H1 (cell line): ENCODE data around the gene NCOA1. TPM values are rescaled to one million over a fixed set of nuclear protein-coding genes. Genes with fewer than 3 reads are reported as not detected.

Experiments
- CTCF ChIA-PET: fragments of 300-600 bp; sonication (Branson Sonifier 250); formaldehyde crosslinking; loops from one replicate; lab custom pipeline; 2021; ENCODE audit not compliant: partially characterized antibody; lab: Charles Lee
- POLR2A ChIA-PET: fragments of 300-600 bp; sonication (Branson Sonifier 250); formaldehyde crosslinking; loops from one replicate; lab custom pipeline; 2021; ENCODE audit warnings: inconsistent platforms; ENCODE audit not compliant: partially characterized antibody; lab: Charles Lee
- DNase-seq, 2 experiments: peaks; one replicate each; pipeline versions ENCODE4 v3.0.0 to v3.0.0-alpha.2; 2010 to 2022; ENCODE audit warnings: low spot score in 2 of 2, low read depth in 1 of 2, mixed read lengths in 1 of 2
- FAIRE-seq: peaks from 2 replicates; lab custom pipeline; 2011; peaks lifted over from hg19 to GRCh38; lab: Jason Lieb, UNC
- H2AFZ ChIP-seq: 2 replicates; pipeline ENCODE4 v1.8.1; 2012; ENCODE audit warnings: low read length, inconsistent platforms
- H2AK5ac ChIP-seq: 2 replicates; pipeline ENCODE4 v1.6.1; 2013; ENCODE audit warnings: low read depth, low read length
- H2BK120ac ChIP-seq: replicated peaks from 2 replicates; pipeline ENCODE3; 2013; ENCODE audit warnings: low read depth, low read length, inconsistent platforms
- H2BK12ac ChIP-seq: 2 replicates; pipeline ENCODE4 v1.6.1; 2013; ENCODE audit warnings: low read depth, low read length
- H2BK15ac ChIP-seq: 2 replicates; pipeline ENCODE4 v1.6.1; 2013; ENCODE audit warnings: low read length
- H2BK20ac ChIP-seq: 2 replicates; pipeline ENCODE4 v1.6.1; 2013; ENCODE audit warnings: low read length
- H2BK5ac ChIP-seq: 2 replicates; pipeline ENCODE4 v1.6.1; 2013; ENCODE audit warnings: low read depth, low read length
- H3K14ac ChIP-seq: 2 replicates; pipeline ENCODE4 v1.6.1; 2013; ENCODE audit warnings: inconsistent platforms; ENCODE audit not compliant: insufficient read length
- H3K18ac ChIP-seq: 2 replicates; pipeline ENCODE4 v1.6.1; 2013; ENCODE audit warnings: low read length; ENCODE audit errors: extremely low read depth
- H3K23ac ChIP-seq: 2 replicates; pipeline ENCODE4 v1.6.1; 2013; ENCODE audit warnings: inconsistent platforms; ENCODE audit not compliant: insufficient read length
- H3K23me2 ChIP-seq: 2 replicates; pipeline ENCODE4 v1.6.1; 2013; ENCODE audit warnings: low read depth, low read length
- H3K27ac ChIP-seq: 2 replicates; pipeline ENCODE4 v1.6.1; 2011; ENCODE audit warnings: low read depth, low read length, inconsistent platforms
- H3K27me3 ChIP-seq, 4 experiments: replicated peaks in 1 of 4; 1 replicate in 1 of 4; 2 replicates in 3 of 4; pipeline versions ENCODE4 v1.6.1 to v1.8.1; 2011 to 2013; ENCODE audit warnings: low read length in 3 of 4, mild to moderate bottlenecking in 3 of 4, inconsistent platforms in 2 of 4, mixed read lengths in 2 of 4, moderate library complexity in 1 of 4; ENCODE audit not compliant: control insufficient read depth in 3 of 4, insufficient read depth in 3 of 4; ENCODE audit errors: extremely low read depth in 1 of 4
- H3K36me3 ChIP-seq, 4 experiments: 2 replicates each; pipeline versions ENCODE4 v1.6.1 to v1.8.1; 2011 to 2013; ENCODE audit warnings: mild to moderate bottlenecking in 4 of 4, low read length in 3 of 4, moderate library complexity in 2 of 4, control low read depth in 1 of 4, inconsistent platforms in 1 of 4; ENCODE audit not compliant: insufficient read depth in 4 of 4, control insufficient read depth in 2 of 4
- H3K4ac ChIP-seq: replicated peaks from 2 replicates; pipeline ENCODE3; 2013; ENCODE audit warnings: low read length, low read depth, mixed read lengths, inconsistent platforms; ENCODE audit not compliant: insufficient read length
- H3K4me1 ChIP-seq, 4 experiments: replicated peaks in 1 of 4; 1 replicate in 1 of 4; 2 replicates in 3 of 4; pipeline versions ENCODE4 v1.6.1 to v1.8.1; 2011 to 2013; ENCODE audit warnings: low read length in 3 of 4, inconsistent platforms in 2 of 4, mixed read lengths in 1 of 4; ENCODE audit not compliant: insufficient read depth in 4 of 4, control insufficient read depth in 3 of 4
- H3K4me2 ChIP-seq, 2 experiments: 2 replicates each; pipeline versions ENCODE4 v1.6.1 to v1.8.1; 2011 to 2013; ENCODE audit warnings: low read depth in 2 of 2, low read length in 2 of 2, control low read depth in 1 of 2, inconsistent platforms in 1 of 2, mild to moderate bottlenecking in 1 of 2; ENCODE audit not compliant: insufficient read depth in 1 of 2
- H3K4me3 ChIP-seq, 4 experiments: fragments of 200-600, 300-600 bp in 1 of 4; sonication (generic), shearing (Covaris generic), sonication (Bioruptor Twin) in 1 of 4; 2 replicates each; pipeline versions ENCODE4 v1.5.1 to v1.8.1; 2011 to 2016; ENCODE audit warnings: low read length in 4 of 4, low read depth in 3 of 4, control low read depth in 2 of 4, inconsistent platforms in 2 of 4, mild to moderate bottlenecking in 2 of 4, mixed read lengths in 1 of 4, moderate library complexity in 1 of 4; ENCODE audit not compliant: insufficient read depth in 2 of 4; ENCODE audit errors: extremely low read depth in 1 of 4
- H3K56ac ChIP-seq: replicated peaks from 2 replicates; pipeline ENCODE3; 2013; ENCODE audit warnings: low read depth, mild to moderate bottlenecking, mixed read lengths, low read length, inconsistent platforms; ENCODE audit not compliant: insufficient read length
- H3K79me1 ChIP-seq: 2 replicates; pipeline ENCODE4 v1.6.1; 2013; ENCODE audit warnings: low read depth, low read length, control low read depth
- H3K79me2 ChIP-seq, 2 experiments: 2 replicates each; pipeline versions ENCODE4 v1.6.1 to v1.8.1; 2012 to 2013; ENCODE audit warnings: low read length in 2 of 2, mild to moderate bottlenecking in 2 of 2, inconsistent platforms in 1 of 2; ENCODE audit not compliant: insufficient read depth in 2 of 2, control insufficient read depth in 1 of 2
- H3K9ac ChIP-seq, 4 experiments: replicated peaks in 1 of 4; 1 replicate in 1 of 4; 2 replicates in 3 of 4; pipeline versions ENCODE4 v1.6.1 to v1.8.1; 2011 to 2013; ENCODE audit warnings: low read depth in 3 of 4, low read length in 3 of 4, control low read depth in 2 of 4, mild to moderate bottlenecking in 2 of 4, moderate library complexity in 2 of 4, inconsistent platforms in 1 of 4; ENCODE audit errors: extremely low read depth in 1 of 4
- H3K9me3 ChIP-seq, 2 experiments: 2 replicates each; pipeline versions ENCODE4 v1.6.1 to v1.8.1; 2012 to 2013; ENCODE audit warnings: mild to moderate bottlenecking in 2 of 2, moderate library complexity in 2 of 2, control low read depth in 1 of 2, inconsistent platforms in 1 of 2, low read depth in 1 of 2, low read length in 1 of 2, mixed read lengths in 1 of 2; ENCODE audit not compliant: insufficient read depth in 2 of 2
- H4K20me1 ChIP-seq, 2 experiments: replicated peaks in 1 of 2; 2 replicates each; pipeline versions ENCODE3 to v1.8.1; 2011 to 2013; ENCODE audit warnings: inconsistent platforms in 2 of 2, low read length in 2 of 2, mild to moderate bottlenecking in 1 of 2; ENCODE audit not compliant: insufficient read depth in 2 of 2, control insufficient read depth in 1 of 2
- H4K5ac ChIP-seq: 2 replicates; pipeline ENCODE4 v1.6.1; 2013; ENCODE audit warnings: low read length, low read depth, mixed read lengths, inconsistent platforms; ENCODE audit not compliant: insufficient read length
- H4K8ac ChIP-seq: 2 replicates; pipeline ENCODE4 v1.8.0; 2013; ENCODE audit warnings: mild to moderate bottlenecking, moderate library complexity, low read length, inconsistent platforms; ENCODE audit not compliant: insufficient read depth; ENCODE audit errors: extremely low read depth
- H4K91ac ChIP-seq: replicated peaks from 2 replicates; pipeline ENCODE3; 2013; ENCODE audit warnings: low read length, mixed read lengths, inconsistent platforms; ENCODE audit not compliant: insufficient read length
- CEBPB ChIP-seq: IDR thresholded peaks from 2 replicates; pipeline ENCODE4 v1.6.1; 2012; ENCODE audit warnings: low read depth, low read length
- EP300 ChIP-seq, 2 experiments: IDR thresholded peaks; 1 replicate in 1 of 2; 2 replicates in 1 of 2; pipeline ENCODE4 v1.6.1; 2011 to 2012; ENCODE audit warnings: low read depth in 2 of 2, low read length in 2 of 2, mild to moderate bottlenecking in 2 of 2, borderline replicate concordance in 1 of 2, inconsistent platforms in 1 of 2, moderate library complexity in 1 of 2
- FOSL1 ChIP-seq: IDR thresholded peaks from 2 replicates; pipeline ENCODE4 v1.6.1; 2011; ENCODE audit warnings: mild to moderate bottlenecking, low read depth, low read length, moderate library complexity; ENCODE audit not compliant: insufficient read depth
- GABPA ChIP-seq: IDR thresholded peaks from 2 replicates; pipeline ENCODE4 v1.6.1; 2011; ENCODE audit warnings: mild to moderate bottlenecking, low read length, moderate library complexity, borderline replicate concordance; ENCODE audit not compliant: insufficient read depth
- GTF2F1 ChIP-seq: IDR thresholded peaks from 2 replicates; pipeline ENCODE4 v1.6.1; 2012; ENCODE audit warnings: low read depth, low read length, improper control_type of control experiment, borderline replicate concordance
- POLR2AphosphoS5 ChIP-seq: IDR thresholded peaks from 2 replicates; pipeline ENCODE4 v1.6.1; 2011; ENCODE audit warnings: low read depth, low read length
- RAD21 ChIP-seq, 2 experiments: IDR thresholded peaks in 1 of 2; conservative IDR thresholded peaks in 1 of 2; 2 replicates each; pipeline ENCODE4 v1.6.1; 2011; ENCODE audit warnings: low read depth in 2 of 2, low read length in 2 of 2, improper control_type of control experiment in 1 of 2, inconsistent platforms in 1 of 2, mild to moderate bottlenecking in 1 of 2, moderate library complexity in 1 of 2
- RFX5 ChIP-seq: IDR thresholded peaks from 2 replicates; pipeline ENCODE4 v1.6.1; 2011; ENCODE audit warnings: low read depth, low read length, improper control_type of control experiment, borderline replicate concordance
- SAP30 ChIP-seq: fragments of 300-600 bp; sonication (generic); IDR thresholded peaks from 2 replicates; pipeline ENCODE4 v1.7.1; 2012; ENCODE audit warnings: low read length, moderate library complexity, mild to moderate bottlenecking, inconsistent platforms; ENCODE audit not compliant: insufficient read depth, insufficient replicate concordance
- SP2 ChIP-seq: IDR thresholded peaks from 2 replicates; pipeline ENCODE4 v1.6.1; 2012; ENCODE audit warnings: mild to moderate bottlenecking, low read length, inconsistent platforms
- SP4 ChIP-seq: IDR thresholded peaks from 2 replicates; pipeline ENCODE4 v1.6.1; 2012; ENCODE audit warnings: low read length, inconsistent platforms
- SRF ChIP-seq: IDR thresholded peaks from 2 replicates; pipeline ENCODE4 v1.6.1; 2011; ENCODE audit warnings: mild to moderate bottlenecking, low read depth, low read length, moderate library complexity
- TBP ChIP-seq: IDR thresholded peaks from 2 replicates; pipeline ENCODE4 v1.6.1; 2011; ENCODE audit warnings: low read depth, low read length, improper control_type of control experiment
- YY1 ChIP-seq: IDR thresholded peaks from 2 replicates; pipeline ENCODE4 v1.6.1; 2011; ENCODE audit warnings: low read depth, mild to moderate bottlenecking, low read length
- WGBS, 2 experiments: shearing (Covaris generic) in 1 of 2; methylation state at CpG; one replicate each; pipeline versions ENCODE4 v1.1.6 to v1.1.7; 2013 to 2015; ENCODE audit warnings: low lambda C conversion rate in 2 of 2, mixed read lengths in 2 of 2, inconsistent platforms in 1 of 2, low coverage in 1 of 2, missing lambda C conversion rate in 1 of 2; ENCODE audit not compliant: insufficient replicate concordance in 2 of 2, insufficient coverage in 1 of 2, insufficient read length in 1 of 2; ENCODE audit errors: extremely low coverage in 1 of 2, missing lambda C conversion rate in 1 of 2; 5-methylcytosine and 5-hydroxymethylcytosine counted together
- polyA plus RNA-seq, 7 experiments: library from polyadenylated mRNA; depleted of rRNA in 3 of 7; stranded (reverse) in 5 of 7; unstranded in 2 of 7; fragments of >200 nt in 5 of 7; fragments of 200-250 nt in 2 of 7; gene quantifications; 1 replicate in 5 of 7; 2 replicates in 1 of 7; 4 replicates in 1 of 7; pipeline versions ENCODE4 v1.2.1 to v1.2.3, GENCODE V29; 2011 to 2013; ENCODE audit warnings: missing spikeins in 2 of 7, mixed read lengths in 2 of 7
- total RNA-seq: library from RNA; stranded (reverse); fragmentation: NEBNext Ultra II Directional; extraction: Animal tissue kit (Norgen Biotek cat#: 25700); gene quantifications from 2 replicates; pipeline ENCODE4 v1.2.1, GENCODE V29; 2021

The NCOA1 gene
- total and polyA plus RNA-seq, 2 of the 8 experiments (the other 6 are each of a cell fraction or from before 2014, with no cell fraction given), result 12.8 to 17.9 TPM

GRCh38 chr2:24546669-24547068 lies 55.6 kb downstream of the NCOA1 start:
- Histone ChIP-seq H3K18ac (no peak overlapping the region), H3K4ac (no peak overlapping the region), H3K4me1 (no peaks in the 10 kb centered on the region), H3K27ac (no peak overlapping the region), H4K20me1 (no peaks in the 10 kb centered on the region), H3K4me2 (no peak overlapping the region), H2AK5ac (no peak overlapping the region), H3K14ac (no peak overlapping the region), H3K23ac (no peak overlapping the region), H2BK20ac (no peak overlapping the region), H3K4me3 (no peak overlapping the region), H3K36me3 (no peaks in the 10 kb centered on the region), H2BK120ac (no peak overlapping the region), H3K79me1 (no peaks in the 10 kb centered on the region), H4K91ac (no peak overlapping the region), H3K9me3 (peaks cover 6 to 7% of the 10 kb centered on the region in 2 experiments; a peak in 2 of 4 replicates), H4K5ac (no peak overlapping the region), H4K8ac (no peak overlapping the region), H3K56ac (no peak overlapping the region), H2AFZ (no peak overlapping the region), H3K79me2 (no peaks in the 10 kb centered on the region; a peak in 1 of 4 replicates), H3K9ac (no peak overlapping the region), H2BK12ac (no peak overlapping the region), H2BK15ac (no peak overlapping the region), H2BK5ac (no peak overlapping the region), H3K27me3 (no peaks in the 10 kb centered on the region), H3K23me2 (no peaks in the 10 kb centered on the region)
- FAIRE-seq (no peak), DNase-seq (no peak)
- CTCF ChIA-PET, result interaction anchor here (0.6 kb wide), 1 partner anchor 120 kb away, joined by 3 read pairs; no protein-coding TSS in a partner anchor
- POLR2A ChIA-PET, result no interaction called here
- 83% methylated on average over 1 of the region's 1 CpG; no CpG with 5 or more reads in 1 of the 2 experiments for WGBS, 2 experiments
- TF ChIP-seq RAD21 (IDR thresholded peaks at IDR 0.05 in 1 of 2, conservative IDR thresholded peaks at IDR 0.05 in 1 of 2; ENCODE audit: low read depth in 2 of 2, low read length in 2 of 2) (no peak), YY1 (no peak), GTF2F1 (no peak), GABPA (no peak), CEBPB (no peak), SP4 (no peak), TBP (no peak), FOSL1 (no peak), RFX5 (no peak), SAP30 (no peak), SRF (no peak), SP2 (no peak), POLR2AphosphoS5 (no peak), EP300 (IDR thresholded peaks at IDR 0.05; ENCODE audit: borderline replicate concordance in 1 of 2, low read depth in 2 of 2, low read length in 2 of 2) (no peak)
